GM11168 (cell line): ENCODE data around the gene ENG.
"Not testable (repeated sequence)": the region's sequence is repeated elsewhere in the genome, so short reads cannot be mapped to it uniquely, and the experiment has no call there.

Experiments used
- in situ Hi-C: fragments of 300-500 bp; cut with MboI; formaldehyde crosslinking; loops from one replicate; pipeline ENCODE4 v1.12.0; 2022; ENCODE audit warnings: low sequenced_read_pairs; ENCODE audit not compliant: unreplicated experiment

Gene ENG

GRCh38 chr9:127878652-127879390 lies 24.4 kb upstream of the ENG start:
- in situ Hi-C loops = no loop called here

- in situ Hi-C loops = no loop called here
These were observed 23.7 kb upstream of the ENG start for GRCh38 chr9:127878001-127878651.

- in situ Hi-C loops = no loop called here
These were observed 23.1 kb upstream of the ENG start, which contains the start of gene AK1 for GRCh38 chr9:127877566-127877998. AK1 (minus strand) TSS chr9:127877675; CDS start chr9:127874617, 3,058 bp downstream.

GRCh38 chr9:127876764-127877562 lies 22.5 kb upstream of the ENG start:
- in situ Hi-C loops = no loop called here

GRCh38 chr9:127876026-127876763 lies 21.7 kb upstream of the ENG start:
- in situ Hi-C loops = no loop called here

GRCh38 chr9:127875306-127875966 lies 21.0 kb upstream of the ENG start:
- in situ Hi-C loops = no loop called here

- in situ Hi-C loops = no loop called here
These were observed 20.1 kb upstream of the ENG start for GRCh38 chr9:127874301-127875221.

GRCh38 chr9:127873886-127874285 lies 19.4 kb upstream of the ENG start:
- in situ Hi-C loops = no loop called here

- in situ Hi-C loops = no loop called here
These were observed 18.8 kb upstream of the ENG start for GRCh38 chr9:127873223-127873691.

GRCh38 chr9:127872369-127873222 lies 18.1 kb upstream of the ENG start:
- in situ Hi-C loops = no loop called here

GRCh38 chr9:127871531-127871930 lies 17.1 kb upstream of the ENG start:
- in situ Hi-C loops = no loop called here

- in situ Hi-C loops = no loop called here
These were observed 16.4 kb upstream of the ENG start for GRCh38 chr9:127870887-127871286.

GRCh38 chr9:127870153-127870491 lies 15.7 kb upstream of the ENG start:
- in situ Hi-C loops = not testable (repeated sequence)

- in situ Hi-C loops = no loop called here
These were observed 15.1 kb upstream of the ENG start for GRCh38 chr9:127869310-127870152.

- in situ Hi-C loops = no loop called here
These were observed 13.9 kb upstream of the ENG start for GRCh38 chr9:127868278-127868902.
